Spleen (tissue), 11 donors: Measurements from ENCODE around the gene ZSWIM7. TPM values are rescaled to one million over a fixed set of nuclear protein-coding genes. Genes with fewer than 3 reads are reported as not detected.
"Not testable (repeated sequence)": the region's sequence is repeated elsewhere in the genome, so short reads cannot be mapped to it uniquely, and the experiment has no call there.

Experiments used
- DNase-seq: peaks from one replicate; pipeline ENCODE4 v3.0.0-alpha.2; 2020
- H3K27ac ChIP-seq, 8 donors: fragments of 200-600 bp; sonication (generic) in 7 of 8; 1 replicate in 4 of 8; 2 replicates in 4 of 8; pipeline versions ENCODE4 v1.5.0 to v1.8.0; 2016 to 2021; ENCODE audit warnings: inconsistent platforms in 4 of 8, mild to moderate bottlenecking in 4 of 8, moderate library complexity in 1 of 8
- H3K27me3 ChIP-seq, 7 donors: fragments of 200-600 bp; sonication (generic) in 6 of 7; replicated peaks in 1 of 7; 1 replicate in 4 of 7; 2 replicates in 3 of 7; pipeline versions ENCODE4 v1.5.0 to v1.8.0; 2016 to 2021; ENCODE audit warnings: inconsistent platforms in 3 of 7, mild to moderate bottlenecking in 1 of 7
- H3K36me3 ChIP-seq, 6 donors: fragments of 200-600 bp; sonication (generic) in 5 of 6; 1 replicate in 4 of 6; 2 replicates in 2 of 6; pipeline versions ENCODE4 v1.5.0 to v1.8.0; 2016 to 2021; ENCODE audit warnings: inconsistent platforms in 2 of 6
- H3K4me1 ChIP-seq, 6 donors: fragments of 200-600 bp; sonication (generic) in 5 of 6; 1 replicate in 3 of 6; 2 replicates in 3 of 6; pipeline versions ENCODE4 v1.5.0 to v1.8.0; 2016 to 2021; ENCODE audit warnings: inconsistent platforms in 3 of 6
- H3K4me3 ChIP-seq, 8 donors: fragments of 200-600 bp; sonication (generic) in 7 of 8; 1 replicate in 4 of 8; 2 replicates in 4 of 8; pipeline versions ENCODE4 v1.5.0 to v1.8.0; 2016 to 2021; ENCODE audit warnings: inconsistent platforms in 4 of 8, mild to moderate bottlenecking in 4 of 8, moderate library complexity in 2 of 8
- H3K9me3 ChIP-seq, 8 donors: fragments of 200-600 bp; sonication (generic) in 7 of 8; 1 replicate in 4 of 8; 2 replicates in 4 of 8; pipeline versions ENCODE4 v1.5.0 to v1.8.0; 2016 to 2021; ENCODE audit warnings: inconsistent platforms in 4 of 8
- CTCF ChIP-seq, 11 experiments: fragments of 200-600 bp in 7 of 11; fragments of 450-650 bp in 4 of 11; sonication (generic) in 4 of 11; IDR thresholded peaks in 8 of 11; conservative IDR thresholded peaks in 3 of 11; 1 replicate in 7 of 11; 2 replicates in 4 of 11; pipeline versions ENCODE4 v1.4.0 to v1.8.0; 2016 to 2021; ENCODE audit warnings: antibody characterized with exemption in 11 of 11, inconsistent platforms in 4 of 11, mild to moderate bottlenecking in 1 of 11
- POLR2A ChIP-seq, 3 donors: fragments of 450-650 bp; IDR thresholded peaks; one replicate each; pipeline ENCODE4 v1.5.1; 2017; ENCODE audit warnings: antibody characterized with exemption in 3 of 3, mild to moderate bottlenecking in 1 of 3
- POLR2AphosphoS5 ChIP-seq, 3 donors: sonication (generic); formaldehyde crosslinking; IDR thresholded peaks; one replicate each; pipeline ENCODE4 v1.5.1; 2017; ENCODE audit warnings: antibody characterized with exemption in 3 of 3
- WGBS, 5 donors: extraction: QIAGEN DNeasy Blood & Tissue Kit in 3 of 5; methylation state at CpG; one replicate each; pipeline versions ENCODE4 v1.1.5 to v1.1.7; 2013 to 2018; 5-methylcytosine and 5-hydroxymethylcytosine counted together
- intact Hi-C: fragments of 100-400 bp; cut with DNase I; formaldehyde crosslinking; loops from one replicate; pipeline ENCODE4 v1.15.0; 2023; ENCODE audit warnings: low total_unique reads
- polyA plus RNA-seq, 3 donors: library from polyadenylated mRNA; stranded (reverse); fragments of 200-250 nt; gene quantifications; one replicate each; pipeline ENCODE4 v1.2.1, GENCODE V29; 2013
- total RNA-seq, 7 donors: library from RNA; depleted of rRNA in 3 of 7; stranded (reverse); fragments of >200 nt in 3 of 7; fragmentation: NEBNext Ultra II Directional in 4 of 7; extraction: Animal tissue kit (Norgen Biotek cat#: 25700) in 4 of 7; gene quantifications; one replicate each; pipeline versions ENCODE4 v1.1.0 to v1.2.1, GENCODE V29; 2016 to 2021
- donor health status: healthy with polysubstance abuse.
- donor health status: DM: no; HTN: no; CAD: no; lungs with moderate emphysema.
- donor health status: DM: no; HTN: no; CAD: no.
- donor health status: Bipolar disorder and iron deficiency.
- donor health status: healthy.
- donor health status: DM: no; HTN: no; CAD: no.
- donor health status: DM: yes; HTN: yes; CAD: no.

ZSWIM7 gene
- total and polyA plus RNA-seq, 10 donors: 13.4 to 47.6 (median 25.3) TPM

GRCh38 chr17:15981646-15982580 is 17.6 kb downstream of the ZSWIM7 start:
- Histone ChIP-seq H3K27ac (no peak overlapping the region), H3K9me3 (no peaks in the 10 kb centered on the region), H3K27me3 (no peaks in the 10 kb centered on the region), H3K4me3 (no peak overlapping the region), H3K36me3 (peaks cover 0 to 91% (median 62%) of the 10 kb centered on the region in 6 donors), H3K4me1 (peaks cover 0 to 16% (median 0%) of the 10 kb centered on the region in 6 donors)
- WGBS, 5 donors: 59 to 82% (median 71%) methylated on average over 5 of the region's 5 CpGs
- DNase-seq: no peak
- intact Hi-C loops: no loop called here
- TF ChIP-seq POLR2AphosphoS5 (IDR thresholded peaks at IDR 0.05) (no peak), CTCF (IDR thresholded peaks at IDR 0.05 in 8 of 11, conservative IDR thresholded peaks at IDR 0.05 in 3 of 11) (no peak), POLR2A (IDR thresholded peaks at IDR 0.05) (no peak)

- H3K27me3 ChIP-seq: no peaks in the 10 kb centered on the region
- H3K4me1 ChIP-seq: peaks cover 0 to 16% (median 0%) of the 10 kb centered on the region in 6 donors
- peaks cover 3 to 91% (median 62%) of the 10 kb centered on the region in 6 donors for H3K36me3 ChIP-seq
- no peaks in the 10 kb centered on the region for H3K9me3 ChIP-seq
- H3K4me3 ChIP-seq: no peak overlapping the region
- H3K27ac ChIP-seq: no peak overlapping the region
- WGBS, 5 donors: 13 to 36% (median 20%) methylated on average over 2 of the region's 2 CpGs
- TF ChIP-seq CTCF (IDR thresholded peaks at IDR 0.05 in 8 of 11, conservative IDR thresholded peaks at IDR 0.05 in 3 of 11) (no peak), POLR2AphosphoS5 (IDR thresholded peaks at IDR 0.05) (no peak), POLR2A (IDR thresholded peaks at IDR 0.05) (no peak)
- DNase-seq: no peak
- intact Hi-C loops: no loop called here
These were observed 18.3 kb downstream of the ZSWIM7 start for GRCh38 chr17:15981208-15981607.

- H3K4me3 ChIP-seq, DNase-seq, H3K27me3 ChIP-seq, H3K27ac ChIP-seq, intact Hi-C loops, H3K9me3 ChIP-seq: not testable (repeated sequence)
- Histone ChIP-seq H3K36me3 (peaks cover 3 to 87% (median 51%) of the 10 kb centered on the region in 6 donors), H3K4me1 (peaks cover 0 to 16% (median 0%) of the 10 kb centered on the region in 6 donors)
- 69 to 94% (median 81%) methylated on average over 1 to 2 of the region's 4 CpGs for WGBS, 5 donors
These were observed 20.5 kb downstream of the ZSWIM7 start for GRCh38 chr17:15979013-15979412.

GRCh38 chr17:15978606-15979005 is 20.9 kb downstream of the ZSWIM7 start:
- 88 to 100% (median 94%) methylated on average over 1 of the region's 1 CpG for WGBS, 5 donors
- no peak for TF ChIP-seq CTCF (IDR thresholded peaks at IDR 0.05 in 8 of 11, conservative IDR thresholded peaks at IDR 0.05 in 3 of 11)
- TF ChIP-seq POLR2AphosphoS5 (IDR thresholded peaks at IDR 0.05): no peak
- TF ChIP-seq POLR2A (IDR thresholded peaks at IDR 0.05): no peak
- DNase-seq: no peak
- intact Hi-C loops: no loop called here
- no peak overlapping the region for H3K27ac ChIP-seq
- peaks cover 0 to 16% (median 0%) of the 10 kb centered on the region in 6 donors for H3K4me1 ChIP-seq
- peaks cover 3 to 83% (median 47%) of the 10 kb centered on the region in 6 donors for H3K36me3 ChIP-seq
- no peaks in the 10 kb centered on the region for H3K27me3 ChIP-seq
- H3K9me3 ChIP-seq: no peaks in the 10 kb centered on the region
- H3K4me3 ChIP-seq: no peak overlapping the region
